A549 (cell line): ENCODE data around the gene CD160. TPM values are rescaled to one million over a fixed set of nuclear protein-coding genes. Genes with fewer than 3 reads are reported as not detected.

Source experiments
- ATAC-seq, 2 experiments: fragments of 200-7000 bp in 1 of 2; fragments of >200 bp in 1 of 2; cut with Nextera tagmentation in 1 of 2; cut with Tn5 transposase in 1 of 2; 3 replicates each; pipeline versions ENCODE4 v1.8.0 to v1.9.1; 2018 to 2020; ENCODE audit warnings: mild to moderate bottlenecking in 1 of 2, moderate library complexity in 1 of 2
- CTCF ChIA-PET: fragments of 300-600 bp; sonication (Branson Sonifier 250); formaldehyde crosslinking; extraction: SDS; loops from one replicate; lab custom pipeline; 2021; ENCODE audit warnings: antibody characterized with exemption, inconsistent platforms; lab: Yijun Ruan, JAX
- POLR2A ChIA-PET: fragments of 350-600 bp; formaldehyde crosslinking; extraction: SDS; loops from one replicate; lab custom pipeline; 2021; ENCODE audit warnings: antibody characterized with exemption, inconsistent platforms; lab: Yijun Ruan, JAX
- DNase-seq, 2 experiments: peaks; one replicate each; pipeline versions ENCODE4 v3.0.0 to v3.0.0-alpha.2; 2011 to 2016; ENCODE audit warnings: low read depth in 1 of 2, low spot score in 1 of 2
- FAIRE-seq: peaks from 2 replicates; lab custom pipeline; 2011; peaks lifted over from hg19 to GRCh38; lab: Jason Lieb, UNC
- H3K27ac ChIP-seq, 2 experiments: fragments of >200 bp; sonication (Bioruptor Twin); formaldehyde crosslinking; 3 replicates each; pipeline ENCODE4 v1.5.1; 2016 to 2017
- H3K4me1 ChIP-seq: fragments of >200 bp; sonication (Bioruptor Twin); formaldehyde crosslinking; 3 replicates; pipeline ENCODE4 v1.6.1; 2016
- H3K4me2 ChIP-seq: fragments of >200 bp; sonication (Bioruptor Twin); formaldehyde crosslinking; 3 replicates; pipeline ENCODE4 v1.6.1; 2016
- H3K4me3 ChIP-seq: fragments of >200 bp; sonication (Bioruptor Twin); formaldehyde crosslinking; 3 replicates; pipeline ENCODE4 v1.5.1; 2016
- H3K9me3 ChIP-seq: fragments of >200 bp; sonication (Bioruptor Twin); formaldehyde crosslinking; 3 replicates; pipeline ENCODE4 v1.6.1; 2016
- BHLHE40 ChIP-seq: IDR thresholded peaks from 2 replicates; pipeline ENCODE4 v1.6.1; 2012; ENCODE audit warnings: low read depth, low read length, inconsistent platforms
- CBX2 ChIP-seq: fragments of 200-600 bp; sonication (generic); IDR thresholded peaks from 2 replicates; pipeline ENCODE4 v1.6.1; 2016; ENCODE audit warnings: low read depth, mild to moderate bottlenecking, borderline replicate concordance
- CEBPB ChIP-seq, 2 experiments: fragments of >200 bp in 1 of 2; sonication (Bioruptor Twin) in 1 of 2; formaldehyde crosslinking in 1 of 2; IDR thresholded peaks; 2 replicates each; pipeline ENCODE4 v1.6.1; 2012 to 2016
- CHD2 ChIP-seq: fragments of 150-350 bp; IDR thresholded peaks from 2 replicates; pipeline ENCODE4 v1.6.1; 2014; ENCODE audit warnings: low read length; ENCODE audit not compliant: partially characterized antibody
- ESRRA ChIP-seq: fragments of 150-350 bp; IDR thresholded peaks from 2 replicates; pipeline ENCODE4 v1.6.1; 2014; ENCODE audit warnings: mild to moderate bottlenecking, low read length, borderline replicate concordance
- GATA3 ChIP-seq: IDR thresholded peaks from 2 replicates; pipeline ENCODE4 v1.6.1; 2012; ENCODE audit warnings: borderline replicate concordance
- HOXB5 ChIP-seq: fragments of 250-450 bp; sonication (Bioruptor Pico); IDR thresholded peaks from 2 replicates; pipeline ENCODE4 v1.5.0; 2020; ENCODE audit warnings: mild to moderate bottlenecking, moderate library complexity
- JUN ChIP-seq, 2 experiments: fragments of >200 bp; sonication (Bioruptor Twin); formaldehyde crosslinking; IDR thresholded peaks; 2 replicates in 1 of 2; 3 replicates in 1 of 2; pipeline ENCODE4 v1.6.1; 2016 to 2017
- MAFK ChIP-seq: fragments of 450-650 bp; IDR thresholded peaks from 2 replicates; pipeline ENCODE4 v1.6.1; 2014; ENCODE audit not compliant: partially characterized antibody
- MAZ ChIP-seq: fragments of 150-350 bp; IDR thresholded peaks from 2 replicates; pipeline ENCODE4 v1.6.1; 2014; ENCODE audit warnings: antibody characterized with exemption, low read depth, low read length, borderline replicate concordance
- MYC ChIP-seq: IDR thresholded peaks from 2 replicates; pipeline ENCODE4 v1.6.1; 2012; ENCODE audit warnings: mild to moderate bottlenecking, inconsistent platforms, low read length, improper control_type of control experiment, borderline replicate concordance
- NPAS2 ChIP-seq: fragments of 250-450 bp; sonication (Bioruptor Pico); IDR thresholded peaks from 2 replicates; pipeline ENCODE4 v1.8.0; 2022; ENCODE audit warnings: mild to moderate bottlenecking, moderate library complexity, borderline replicate concordance
- PHF8 ChIP-seq: fragments of 200-600 bp; sonication (generic); IDR thresholded peaks from 2 replicates; pipeline ENCODE4 v1.6.1; 2016; ENCODE audit warnings: low read depth, mild to moderate bottlenecking, antibody characterized with exemption, moderate library complexity, borderline replicate concordance
- POLR2A ChIP-seq: IDR thresholded peaks from 2 replicates; pipeline ENCODE4 v1.6.1; 2012; ENCODE audit warnings: mild to moderate bottlenecking, low read length
- POLR2AphosphoS2 ChIP-seq: conservative IDR thresholded peaks from 2 replicates; pipeline ENCODE4 v1.6.1; 2012; ENCODE audit warnings: low read length, improper control_type of control experiment, inconsistent platforms
- RAD21 ChIP-seq, 2 experiments: fragments of >200 bp in 1 of 2; sonication (Bioruptor Twin) in 1 of 2; formaldehyde crosslinking in 1 of 2; IDR thresholded peaks in 1 of 2; conservative IDR thresholded peaks in 1 of 2; 2 replicates in 1 of 2; 3 replicates in 1 of 2; pipeline ENCODE4 v1.6.1; 2012 to 2018; ENCODE audit warnings: inconsistent platforms in 1 of 2
- RARB ChIP-seq: fragments of 250-450 bp; sonication (Bioruptor Pico); IDR thresholded peaks from 2 replicates; pipeline ENCODE4 v1.8.0; 2021; ENCODE audit warnings: mild to moderate bottlenecking, moderate library complexity
- RFX5 ChIP-seq: fragments of 450-650 bp; IDR thresholded peaks from 2 replicates; pipeline ENCODE4 v1.7.1; 2014; ENCODE audit warnings: antibody characterized with exemption, mild to moderate bottlenecking, moderate library complexity
- RNF2 ChIP-seq: fragments of 200-600 bp; sonication (generic); IDR thresholded peaks from 2 replicates; pipeline ENCODE4 v1.6.1; 2016; ENCODE audit warnings: low read depth, mild to moderate bottlenecking, antibody characterized with exemption, moderate library complexity, borderline replicate concordance
- SMC3 ChIP-seq: fragments of >200 bp; sonication (Bioruptor Twin); formaldehyde crosslinking; IDR thresholded peaks from 3 replicates; pipeline ENCODE4 v1.6.1; 2018; ENCODE audit warnings: inconsistent platforms
- SREBF2 ChIP-seq: fragments of 450-650 bp; IDR thresholded peaks from 2 replicates; pipeline ENCODE4 v1.6.1; 2014; ENCODE audit warnings: mild to moderate bottlenecking, moderate library complexity
- TP53 ChIP-seq: fragments of 250-450 bp; sonication (Bioruptor Pico); IDR thresholded peaks from 2 replicates; pipeline ENCODE4 v1.5.0; 2021; ENCODE audit warnings: mild to moderate bottlenecking, moderate library complexity
- ZSCAN20 ChIP-seq: fragments of 250-450 bp; sonication (Bioruptor Pico); IDR thresholded peaks from 2 replicates; pipeline ENCODE4 v1.8.0; 2022; ENCODE audit warnings: mild to moderate bottlenecking, moderate library complexity
- WGBS: methylation state at CpG from one replicate; pipeline ENCODE4 v1.1.6; 2017; ENCODE audit errors: missing lambda C conversion rate; 5-methylcytosine and 5-hydroxymethylcytosine counted together
- polyA plus RNA-seq, 4 experiments: library from polyadenylated mRNA; depleted of rRNA in 3 of 4; stranded (reverse); fragments of >200 nt; fragmentation: RNase III in 1 of 4; extraction: RNeasy Plus Mini Kit Qiagen cat#74134 plus additional on column Dnase treatment in 1 of 4; gene quantifications; 2 replicates in 3 of 4; 3 replicates in 1 of 4; pipeline ENCODE4 v1.2.3, GENCODE V29; 2011 to 2017
- TF ChIP-seq, protein P1 (sequence below): IDR thresholded peaks from 2 replicates; pipeline ENCODE4 v1.6.1; 2012; ENCODE audit warnings: low read depth, borderline replicate concordance
- TF ChIP-seq, protein P2 (sequence below): fragments of >200 bp; sonication (Bioruptor Twin); formaldehyde crosslinking; IDR thresholded peaks from 2 replicates; pipeline ENCODE4 v1.6.1; 2016
- TF ChIP-seq, protein P3 (sequence below): fragments of 250-450 bp; sonication (Bioruptor Pico); IDR thresholded peaks from 2 replicates; pipeline ENCODE4 v1.5.0; 2020; ENCODE audit warnings: low read depth, mild to moderate bottlenecking, moderate library complexity
- TF ChIP-seq, protein P4 (sequence below): IDR thresholded peaks from 2 replicates; pipeline ENCODE4 v1.6.1; 2012
- TF ChIP-seq, protein P5 (sequence below): fragments of 250-450 bp; sonication (Bioruptor Pico); IDR thresholded peaks from 2 replicates; pipeline ENCODE4 v1.5.0; 2021; ENCODE audit warnings: mild to moderate bottlenecking, moderate library complexity, borderline replicate concordance
- TF ChIP-seq, protein P6 (sequence below): fragments of 200-600 bp; sonication (generic); IDR thresholded peaks from 2 replicates; pipeline ENCODE4 v1.6.1; 2016; ENCODE audit warnings: antibody characterized with exemption, mild to moderate bottlenecking, moderate library complexity

Gene CD160
- polyA plus RNA-seq, 2 of the 4 experiments (the other 2 are of a cell fraction), result 0.05 TPM; not detected in 1

DNA sequence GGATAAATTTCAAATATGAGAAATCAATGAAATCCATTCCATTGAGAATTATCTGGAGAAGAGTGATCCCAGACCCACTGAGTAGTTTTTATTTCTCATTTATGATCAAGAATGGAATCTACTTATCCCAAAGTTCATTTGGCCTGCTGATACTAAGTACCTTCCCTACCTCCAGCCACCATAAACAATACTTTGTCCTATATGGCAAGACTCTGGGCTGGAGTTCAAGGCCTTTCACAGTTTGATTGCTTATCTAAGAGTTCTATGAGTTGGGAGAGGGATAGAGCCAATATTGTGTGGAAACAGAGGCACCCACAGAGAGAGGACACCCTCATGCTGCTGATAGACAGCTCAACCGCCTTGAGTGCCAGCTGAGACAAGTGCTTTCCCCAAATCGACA is 17.2 kb upstream of the CD160 start:
- no peak overlapping the region for H3K4me3 ChIP-seq
- POLR2A ChIA-PET, result interaction anchor here (0.5 kb wide), 1 partner anchor 54 kb away, joined by 3 read pairs; no protein-coding TSS in a partner anchor
- no peak overlapping the region for H3K4me2 ChIP-seq
- peaks cover 19% of the 10 kb centered on the region for H3K4me1 ChIP-seq
- FAIRE-seq (no peak), DNase-seq (no peak), ATAC-seq (no peak)
- no peak for TF ChIP-seq RNF2
- no peak for TF ChIP-seq MYC
- TF ChIP-seq, protein P1, sequence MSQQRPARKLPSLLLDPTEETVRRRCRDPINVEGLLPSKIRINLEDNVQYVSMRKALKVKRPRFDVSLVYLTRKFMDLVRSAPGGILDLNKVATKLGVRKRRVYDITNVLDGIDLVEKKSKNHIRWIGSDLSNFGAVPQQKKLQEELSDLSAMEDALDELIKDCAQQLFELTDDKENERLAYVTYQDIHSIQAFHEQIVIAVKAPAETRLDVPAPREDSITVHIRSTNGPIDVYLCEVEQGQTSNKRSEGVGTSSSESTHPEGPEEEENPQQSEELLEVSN, result no peak
- TF ChIP-seq HOXB5, result no peak
- TF ChIP-seq RAD21 (conservative IDR thresholded peaks at IDR 0.05 in 1 of 2, IDR thresholded peaks at IDR 0.05 in 1 of 2), result no peak
- TF ChIP-seq, protein P2, sequence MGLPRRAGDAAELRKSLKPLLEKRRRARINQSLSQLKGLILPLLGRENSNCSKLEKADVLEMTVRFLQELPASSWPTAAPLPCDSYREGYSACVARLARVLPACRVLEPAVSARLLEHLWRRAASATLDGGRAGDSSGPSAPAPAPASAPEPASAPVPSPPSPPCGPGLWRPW, result no peak
- TF ChIP-seq RFX5, result no peak
- TF ChIP-seq CEBPB (IDR thresholded peaks at IDR 0.05), result no peak
- no peak for TF ChIP-seq SMC3
- no peak for TF ChIP-seq JUN (IDR thresholded peaks at IDR 0.05)
- TF ChIP-seq CHD2, result no peak
- no peak for TF ChIP-seq MAFK
- no peak for TF ChIP-seq SREBF2
- TF ChIP-seq POLR2A, result no peak
- TF ChIP-seq ZSCAN20, result no peak
- TF ChIP-seq ESRRA, result no peak
- no peak for TF ChIP-seq BHLHE40
- no peak for TF ChIP-seq CBX2
- H3K9me3 ChIP-seq, result no peaks in the 10 kb centered on the region
- WGBS, result 53% methylated on average over 2 of the region's 2 CpGs
- H3K27ac ChIP-seq, result no peak overlapping the region
- CTCF ChIA-PET, result interaction anchor here (5.6 kb wide), 1 partner anchor 19 kb away, joined by 35 read pairs; no protein-coding TSS in a partner anchor

DNA sequence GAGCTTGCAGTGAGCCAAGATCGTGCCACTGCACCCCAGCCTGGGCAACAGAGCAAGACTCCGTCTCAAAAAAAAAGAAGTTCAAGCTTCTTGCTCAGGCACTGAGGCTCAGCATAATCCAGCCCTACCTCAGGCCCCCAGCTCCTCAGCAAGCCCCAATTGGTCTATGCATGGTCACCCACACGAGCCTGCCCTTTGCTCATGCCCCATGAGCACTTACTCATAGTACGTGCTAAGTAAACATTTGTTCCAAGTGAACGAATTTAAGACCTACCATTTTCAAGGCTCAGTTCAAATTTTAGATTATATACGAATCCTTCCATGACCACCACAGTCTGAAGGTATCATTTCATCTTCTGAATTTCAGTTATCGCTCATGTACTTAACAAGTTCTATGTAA is 16.5 kb upstream of the CD160 start:
- ChIA-PET POLR2A (no interaction called here), CTCF (interaction anchor here (1.0 to 5.6 kb wide), 3 partner anchors 10 to 78 kb away, joined by 3 to 35 read pairs (median 4); no protein-coding TSS in a partner anchor)
- H3K4me1 ChIP-seq, result peaks cover 26% of the 10 kb centered on the region
- no peak overlapping the region for H3K4me2 ChIP-seq
- H3K9me3 ChIP-seq, result no peaks in the 10 kb centered on the region
- ATAC-seq (no peak), DNase-seq (no peak), FAIRE-seq (no peak)
- WGBS, result 76% methylated on average over 7 of the region's 7 CpGs
- H3K4me3 ChIP-seq, result no peak overlapping the region
- TF ChIP-seq RAD21 (conservative IDR thresholded peaks at IDR 0.05 in 1 of 2, IDR thresholded peaks at IDR 0.05 in 1 of 2), result no peak
- no peak for TF ChIP-seq NPAS2 (CRISPR knock-in tag)
- no peak for TF ChIP-seq MAFK
- TF ChIP-seq, protein P3, sequence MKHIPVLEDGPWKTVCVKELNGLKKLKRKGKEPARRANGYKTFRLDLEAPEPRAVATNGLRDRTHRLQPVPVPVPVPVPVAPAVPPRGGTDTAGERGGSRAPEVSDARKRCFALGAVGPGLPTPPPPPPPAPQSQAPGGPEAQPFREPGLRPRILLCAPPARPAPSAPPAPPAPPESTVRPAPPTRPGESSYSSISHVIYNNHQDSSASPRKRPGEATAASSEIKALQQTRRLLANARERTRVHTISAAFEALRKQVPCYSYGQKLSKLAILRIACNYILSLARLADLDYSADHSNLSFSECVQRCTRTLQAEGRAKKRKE, result no peak
- TF ChIP-seq MAZ, result no peak
- no peak for TF ChIP-seq PHF8
- TF ChIP-seq MYC, result no peak
- no peak for TF ChIP-seq TP53
- TF ChIP-seq, protein P4, sequence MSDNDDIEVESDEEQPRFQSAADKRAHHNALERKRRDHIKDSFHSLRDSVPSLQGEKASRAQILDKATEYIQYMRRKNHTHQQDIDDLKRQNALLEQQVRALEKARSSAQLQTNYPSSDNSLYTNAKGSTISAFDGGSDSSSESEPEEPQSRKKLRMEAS, result no peak
- no peak for TF ChIP-seq GATA3
- no peak for TF ChIP-seq POLR2AphosphoS2
- no peak for TF ChIP-seq RARB (CRISPR knock-in tag)
- TF ChIP-seq, protein P5, sequence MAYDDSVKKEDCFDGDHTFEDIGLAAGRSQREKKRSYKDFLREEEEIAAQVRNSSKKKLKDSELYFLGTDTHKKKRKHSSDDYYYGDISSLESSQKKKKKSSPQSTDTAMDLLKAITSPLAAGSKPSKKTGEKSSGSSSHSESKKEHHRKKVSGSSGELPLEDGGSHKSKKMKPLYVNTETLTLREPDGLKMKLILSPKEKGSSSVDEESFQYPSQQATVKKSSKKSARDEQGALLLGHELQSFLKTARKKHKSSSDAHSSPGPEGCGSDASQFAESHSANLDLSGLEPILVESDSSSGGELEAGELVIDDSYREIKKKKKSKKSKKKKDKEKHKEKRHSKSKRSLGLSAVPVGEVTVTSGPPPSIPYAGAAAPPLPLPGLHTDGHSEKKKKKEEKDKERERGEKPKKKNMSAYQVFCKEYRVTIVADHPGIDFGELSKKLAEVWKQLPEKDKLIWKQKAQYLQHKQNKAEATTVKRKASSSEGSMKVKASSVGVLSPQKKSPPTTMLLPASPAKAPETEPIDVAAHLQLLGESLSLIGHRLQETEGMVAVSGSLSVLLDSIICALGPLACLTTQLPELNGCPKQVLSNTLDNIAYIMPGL, result no peak
- TF ChIP-seq, protein P6, sequence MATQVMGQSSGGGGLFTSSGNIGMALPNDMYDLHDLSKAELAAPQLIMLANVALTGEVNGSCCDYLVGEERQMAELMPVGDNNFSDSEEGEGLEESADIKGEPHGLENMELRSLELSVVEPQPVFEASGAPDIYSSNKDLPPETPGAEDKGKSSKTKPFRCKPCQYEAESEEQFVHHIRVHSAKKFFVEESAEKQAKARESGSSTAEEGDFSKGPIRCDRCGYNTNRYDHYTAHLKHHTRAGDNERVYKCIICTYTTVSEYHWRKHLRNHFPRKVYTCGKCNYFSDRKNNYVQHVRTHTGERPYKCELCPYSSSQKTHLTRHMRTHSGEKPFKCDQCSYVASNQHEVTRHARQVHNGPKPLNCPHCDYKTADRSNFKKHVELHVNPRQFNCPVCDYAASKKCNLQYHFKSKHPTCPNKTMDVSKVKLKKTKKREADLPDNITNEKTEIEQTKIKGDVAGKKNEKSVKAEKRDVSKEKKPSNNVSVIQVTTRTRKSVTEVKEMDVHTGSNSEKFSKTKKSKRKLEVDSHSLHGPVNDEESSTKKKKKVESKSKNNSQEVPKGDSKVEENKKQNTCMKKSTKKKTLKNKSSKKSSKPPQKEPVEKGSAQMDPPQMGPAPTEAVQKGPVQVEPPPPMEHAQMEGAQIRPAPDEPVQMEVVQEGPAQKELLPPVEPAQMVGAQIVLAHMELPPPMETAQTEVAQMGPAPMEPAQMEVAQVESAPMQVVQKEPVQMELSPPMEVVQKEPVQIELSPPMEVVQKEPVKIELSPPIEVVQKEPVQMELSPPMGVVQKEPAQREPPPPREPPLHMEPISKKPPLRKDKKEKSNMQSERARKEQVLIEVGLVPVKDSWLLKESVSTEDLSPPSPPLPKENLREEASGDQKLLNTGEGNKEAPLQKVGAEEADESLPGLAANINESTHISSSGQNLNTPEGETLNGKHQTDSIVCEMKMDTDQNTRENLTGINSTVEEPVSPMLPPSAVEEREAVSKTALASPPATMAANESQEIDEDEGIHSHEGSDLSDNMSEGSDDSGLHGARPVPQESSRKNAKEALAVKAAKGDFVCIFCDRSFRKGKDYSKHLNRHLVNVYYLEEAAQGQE, result no peak
- no peak overlapping the region for H3K27ac ChIP-seq
